Esophagus muscularis mucosa (tissue), 4 donors: ENCODE results near the gene RALGDS. TPM values are rescaled to one million over a fixed set of nuclear protein-coding genes. Genes with fewer than 3 reads are reported as not detected.

Source experiments
- DNase-seq: peaks from one replicate; pipeline ENCODE4 v3.0.0-alpha.2; 2017; ENCODE audit errors: extremely low spot score
- H3K27ac ChIP-seq, 4 donors: fragments of 200-600 bp; sonication (generic); replicated peaks in 1 of 4; 1 replicate in 3 of 4; 2 replicates in 1 of 4; pipeline ENCODE4 v1.5.1; 2016 to 2019; ENCODE audit warnings: mild to moderate bottlenecking in 1 of 4
- H3K27me3 ChIP-seq, 4 donors: fragments of 200-600 bp; sonication (generic); one replicate each; pipeline versions ENCODE4 v1.5.1 to v1.6.0; 2016 to 2019
- H3K36me3 ChIP-seq, 4 donors: fragments of 200-600 bp; sonication (generic); one replicate each; pipeline ENCODE4 v1.5.1; 2016 to 2019
- H3K4me1 ChIP-seq, 4 donors: fragments of 200-600 bp; sonication (generic); one replicate each; pipeline ENCODE4 v1.5.1; 2016 to 2019
- H3K4me3 ChIP-seq, 4 donors: fragments of 200-600 bp; sonication (generic); 1 replicate in 2 of 4; 2 replicates in 2 of 4; pipeline ENCODE4 v1.5.1; 2016 to 2019; ENCODE audit warnings: mild to moderate bottlenecking in 4 of 4, moderate library complexity in 1 of 4
- H3K9me3 ChIP-seq, 4 donors: fragments of 200-600 bp; sonication (generic); 1 replicate in 3 of 4; 2 replicates in 1 of 4; pipeline ENCODE4 v1.5.1; 2016 to 2019
- EP300 ChIP-seq: sonication (generic); formaldehyde crosslinking; IDR thresholded peaks from one replicate; pipeline ENCODE4 v1.6.1; 2017; ENCODE audit warnings: antibody characterized with exemption
- POLR2A ChIP-seq: fragments of 450-650 bp; IDR thresholded peaks from one replicate; pipeline ENCODE4 v1.6.1; 2017; ENCODE audit warnings: antibody characterized with exemption, moderate library complexity, mild to moderate bottlenecking, low read depth
- POLR2AphosphoS5 ChIP-seq, 2 donors: sonication (generic); formaldehyde crosslinking; IDR thresholded peaks; one replicate each; pipeline ENCODE4 v1.6.1; 2017; ENCODE audit warnings: antibody characterized with exemption in 2 of 2
- WGBS: methylation state at CpG from one replicate; pipeline ENCODE4 v1.1.5; 2018; 5-methylcytosine and 5-hydroxymethylcytosine counted together
- intact Hi-C: fragments of 100-400 bp; cut with DNase I; formaldehyde crosslinking; loops from one replicate; pipeline ENCODE4 v1.15.1; 2023
- total RNA-seq, 4 donors: library from RNA; depleted of rRNA; stranded (reverse); fragments of >200 nt; gene quantifications; one replicate each; pipeline versions ENCODE4 v1.1.0 to v1.2.1, GENCODE V29; 2016
- TF ChIP-seq, protein P1 (sequence below), 3 experiments: fragments of 200-600 bp in 2 of 3; fragments of 450-650 bp in 1 of 3; sonication (generic) in 2 of 3; IDR thresholded peaks; one replicate each; pipeline ENCODE4 v1.5.1; 2017 to 2019; ENCODE audit warnings: antibody characterized with exemption in 3 of 3, mild to moderate bottlenecking in 2 of 3, moderate library complexity in 1 of 3

The RALGDS gene
- total RNA-seq, 4 donors from 2014 or later, result 48.6 to 67.4 (median 54.8) TPM

DNA sequence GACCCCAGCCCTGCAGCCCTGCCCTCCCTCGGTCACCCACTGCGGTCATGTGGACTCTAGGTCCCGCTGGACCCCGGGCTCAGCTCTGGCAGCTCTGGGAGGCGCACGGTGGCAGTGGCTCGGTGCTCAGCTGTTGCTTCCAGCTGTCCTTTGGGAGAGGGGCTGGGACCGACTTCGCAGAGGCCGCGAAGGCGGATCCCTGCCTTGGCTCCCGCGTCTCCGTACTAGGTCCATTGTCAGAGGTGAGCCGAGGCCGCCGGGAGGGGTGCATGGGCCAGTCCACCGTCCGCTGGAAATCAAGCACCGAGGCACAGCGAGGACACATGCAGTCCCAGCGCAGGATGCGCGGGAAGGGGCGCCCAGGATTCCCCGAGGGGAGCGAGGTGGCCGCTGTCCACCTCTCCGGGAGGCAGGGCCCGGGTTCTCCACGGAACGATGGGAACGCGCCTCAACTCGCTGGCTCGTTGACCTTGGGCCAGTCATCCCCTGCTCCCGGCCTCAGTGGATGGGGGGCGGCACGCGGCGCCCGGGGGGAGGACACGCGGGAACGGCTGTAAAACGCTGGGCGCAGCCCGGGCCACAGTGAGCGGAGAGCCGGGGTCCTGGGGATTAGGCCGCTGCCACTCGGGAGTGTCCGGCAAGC, 41.9 kb upstream of the RALGDS start:
- WGBS, result 32% methylated on average over 26 of the region's 54 CpGs
- no peak for TF ChIP-seq EP300
- TF ChIP-seq POLR2AphosphoS5 (IDR thresholded peaks at IDR 0.05), result no peak
- no peak for TF ChIP-seq POLR2A
- TF ChIP-seq, protein P1, sequence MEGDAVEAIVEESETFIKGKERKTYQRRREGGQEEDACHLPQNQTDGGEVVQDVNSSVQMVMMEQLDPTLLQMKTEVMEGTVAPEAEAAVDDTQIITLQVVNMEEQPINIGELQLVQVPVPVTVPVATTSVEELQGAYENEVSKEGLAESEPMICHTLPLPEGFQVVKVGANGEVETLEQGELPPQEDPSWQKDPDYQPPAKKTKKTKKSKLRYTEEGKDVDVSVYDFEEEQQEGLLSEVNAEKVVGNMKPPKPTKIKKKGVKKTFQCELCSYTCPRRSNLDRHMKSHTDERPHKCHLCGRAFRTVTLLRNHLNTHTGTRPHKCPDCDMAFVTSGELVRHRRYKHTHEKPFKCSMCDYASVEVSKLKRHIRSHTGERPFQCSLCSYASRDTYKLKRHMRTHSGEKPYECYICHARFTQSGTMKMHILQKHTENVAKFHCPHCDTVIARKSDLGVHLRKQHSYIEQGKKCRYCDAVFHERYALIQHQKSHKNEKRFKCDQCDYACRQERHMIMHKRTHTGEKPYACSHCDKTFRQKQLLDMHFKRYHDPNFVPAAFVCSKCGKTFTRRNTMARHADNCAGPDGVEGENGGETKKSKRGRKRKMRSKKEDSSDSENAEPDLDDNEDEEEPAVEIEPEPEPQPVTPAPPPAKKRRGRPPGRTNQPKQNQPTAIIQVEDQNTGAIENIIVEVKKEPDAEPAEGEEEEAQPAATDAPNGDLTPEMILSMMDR (IDR thresholded peaks at IDR 0.05), result no peak
- Histone ChIP-seq H3K36me3 (peaks cover 0 to 19% (median 10%) of the 10 kb centered on the region in 4 donors), H3K9me3 (no peaks in the 10 kb centered on the region), H3K4me3 (peak overlapping the region; percentile 62 to 80 (median 72)), H3K27ac (peak overlapping the region; percentile 67 to 79 (median 76)), H3K27me3 (peaks cover 0 to 12% (median 0%) of the 10 kb centered on the region in 4 donors), H3K4me1 (peaks cover 11 to 45% (median 38%) of the 10 kb centered on the region in 4 donors)
- intact Hi-C loops, result no loop called here
- DNase-seq, result no peak

DNA sequence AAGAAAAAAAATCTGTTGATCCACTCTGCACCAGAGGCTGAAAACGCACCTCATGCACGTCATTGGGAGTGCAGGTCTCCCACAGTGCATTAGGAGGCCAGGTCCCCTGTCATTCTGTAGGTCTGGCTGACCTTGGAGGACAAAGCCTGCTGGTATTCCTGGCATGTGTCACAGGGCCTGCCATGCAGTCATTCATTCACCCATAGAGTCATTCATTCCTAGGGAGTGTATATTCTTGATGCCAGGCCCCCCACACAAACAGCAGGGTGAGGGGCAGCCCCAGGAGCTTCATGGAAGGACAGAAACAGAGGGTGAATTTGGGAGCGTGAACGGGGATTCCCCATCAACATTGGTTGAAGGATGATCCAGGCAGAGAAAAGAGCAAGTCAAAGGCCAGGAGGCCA, 40.5 kb upstream of the RALGDS start:
- intact Hi-C loops, result no loop called here
- TF ChIP-seq, protein P1 (IDR thresholded peaks at IDR 0.05), result no peak
- TF ChIP-seq POLR2AphosphoS5 (IDR thresholded peaks at IDR 0.05) (no peak), POLR2A (no peak), EP300 (no peak)
- H3K27ac ChIP-seq, result peak overlapping the region in 2 of 4 donors; percentile 5 to 54
- no peaks in the 10 kb centered on the region for H3K9me3 ChIP-seq
- H3K27me3 ChIP-seq, result peaks cover 0 to 12% (median 0%) of the 10 kb centered on the region in 4 donors
- no peak overlapping the region for H3K4me3 ChIP-seq
- H3K4me1 ChIP-seq, result peaks cover 11 to 45% (median 38%) of the 10 kb centered on the region in 4 donors
- WGBS, result 84% methylated on average over 4 of the region's 4 CpGs
- no peak for DNase-seq
- H3K36me3 ChIP-seq, result peaks cover 0 to 31% (median 13%) of the 10 kb centered on the region in 4 donors

DNA sequence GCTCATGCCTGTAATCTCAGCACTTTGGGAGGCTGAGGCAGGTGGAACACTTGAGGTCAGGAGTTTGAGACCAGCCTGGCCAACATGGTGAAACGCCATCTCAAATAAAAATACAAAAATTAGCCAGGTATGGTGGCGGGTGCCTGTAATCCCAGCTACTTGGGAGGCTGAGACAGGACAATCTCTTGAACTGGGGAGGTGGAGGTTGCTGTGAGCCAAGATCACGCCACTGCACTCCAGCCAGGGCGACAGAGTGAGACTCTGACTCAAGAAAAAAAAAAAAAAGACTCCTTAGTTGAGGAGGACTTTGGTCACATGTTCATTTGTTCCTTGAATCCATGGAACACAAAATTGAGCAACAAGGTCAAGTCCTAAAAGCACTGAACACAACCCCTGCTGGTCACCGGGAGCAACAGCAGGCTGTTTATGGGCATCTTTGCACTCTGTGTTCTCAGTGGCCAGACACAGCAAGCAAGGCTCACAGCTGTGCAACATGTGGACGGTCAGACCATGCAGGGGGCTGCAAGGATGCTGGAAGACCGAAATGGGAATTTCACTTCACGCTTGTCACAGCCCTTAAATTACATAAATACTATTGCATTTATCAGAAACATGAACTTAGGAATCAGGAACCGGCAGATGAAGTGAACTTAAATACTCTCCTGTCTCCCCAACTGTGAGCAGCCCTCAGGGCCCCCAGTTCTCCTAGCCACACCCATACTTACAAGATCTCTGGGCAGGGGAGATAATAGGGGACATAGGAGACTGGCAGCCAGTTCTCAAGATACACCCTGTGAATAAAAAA, 39.9 kb upstream of the RALGDS start:
- intact Hi-C loops, result no loop called here
- Histone ChIP-seq H3K36me3 (peaks cover 0 to 35% (median 13%) of the 10 kb centered on the region in 4 donors), H3K9me3 (no peaks in the 10 kb centered on the region), H3K27me3 (peaks cover 0 to 12% (median 0%) of the 10 kb centered on the region in 4 donors), H3K27ac (peak overlapping the region; percentile 51 to 72 (median 58)), H3K4me3 (no peak overlapping the region), H3K4me1 (peaks cover 11 to 45% (median 38%) of the 10 kb centered on the region in 4 donors)
- WGBS, result 58% methylated on average over 9 of the region's 9 CpGs
- peak; percentile 95 for DNase-seq
- no peak for TF ChIP-seq EP300
- TF ChIP-seq POLR2A, result no peak
- TF ChIP-seq, protein P1 (IDR thresholded peaks at IDR 0.05), result peak; percentile 66 to 69 (median 68)
- peak; percentile 55 to 82 for TF ChIP-seq POLR2AphosphoS5 (IDR thresholded peaks at IDR 0.05)

DNA sequence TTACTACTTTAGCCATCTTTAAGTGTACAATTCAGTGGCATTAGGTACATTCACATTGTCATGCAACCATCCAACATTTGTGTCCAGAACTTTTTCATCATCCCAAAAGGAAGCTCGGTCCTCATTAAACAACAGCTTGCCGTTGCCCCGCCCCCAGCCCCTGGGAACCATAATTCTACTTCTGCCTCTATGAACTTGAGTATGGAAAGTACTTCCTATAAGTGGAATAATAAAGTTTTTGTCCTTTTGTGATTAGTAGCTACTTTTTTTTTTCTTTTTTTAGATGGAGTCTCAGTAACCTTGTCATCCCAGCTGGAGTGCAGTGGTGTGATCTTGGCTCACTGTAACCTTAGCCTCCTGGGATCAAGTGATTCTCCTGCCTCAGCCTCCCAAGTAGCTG, 37.7 kb upstream of the RALGDS start:
- H3K27me3 ChIP-seq, result peaks cover 0 to 11% (median 0%) of the 10 kb centered on the region in 4 donors
- H3K9me3 ChIP-seq, result no peaks in the 10 kb centered on the region
- intact Hi-C loops, result no loop called here
- WGBS, result 93% methylated on average over 3 of the region's 3 CpGs
- DNase-seq, result no peak
- no peak for TF ChIP-seq EP300
- TF ChIP-seq, protein P1 (IDR thresholded peaks at IDR 0.05), result no peak
- no peak for TF ChIP-seq POLR2AphosphoS5 (IDR thresholded peaks at IDR 0.05)
- TF ChIP-seq POLR2A, result no peak
- no peak overlapping the region for H3K4me3 ChIP-seq
- H3K4me1 ChIP-seq, result peaks cover 11 to 33% (median 30%) of the 10 kb centered on the region in 4 donors
- peaks cover 0 to 50% (median 20%) of the 10 kb centered on the region in 4 donors for H3K36me3 ChIP-seq
- H3K27ac ChIP-seq, result no peak overlapping the region
